Activated CD8-positive, alpha-beta memory T cell treated with anti-CD3 and anti-CD28 coated beads, Interleukin-2, amount 50 U/mL, for 1 hour (primary cell): ENCODE measurements around the gene CHCHD3.

Experiments used
- DNase-seq: peaks from one replicate; pipeline ENCODE4 v3.0.0-alpha.2; 2020; ENCODE audit errors: extremely low read depth

CHCHD3 gene

DNA sequence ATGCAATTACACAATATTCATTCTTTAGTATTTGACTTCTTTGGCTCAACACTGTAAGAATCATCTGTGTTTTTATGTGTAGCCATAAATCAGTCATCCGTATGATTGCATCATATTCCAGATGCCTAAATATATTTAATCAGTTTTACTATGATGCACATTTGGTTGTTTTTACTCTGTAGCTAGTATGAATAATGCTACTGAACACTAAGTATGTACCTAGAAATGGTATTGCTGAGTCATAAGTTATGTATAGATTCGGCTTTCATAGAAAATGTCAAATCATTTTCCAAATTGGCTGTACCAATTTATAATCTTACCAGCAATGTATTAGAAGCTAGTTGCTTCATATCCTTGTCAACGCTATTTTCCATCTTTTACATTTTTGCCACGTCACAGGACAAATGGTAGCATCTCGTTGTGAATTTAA, 308.3 kb downstream of the CHCHD3 start:
- no peak for DNase-seq

DNA sequence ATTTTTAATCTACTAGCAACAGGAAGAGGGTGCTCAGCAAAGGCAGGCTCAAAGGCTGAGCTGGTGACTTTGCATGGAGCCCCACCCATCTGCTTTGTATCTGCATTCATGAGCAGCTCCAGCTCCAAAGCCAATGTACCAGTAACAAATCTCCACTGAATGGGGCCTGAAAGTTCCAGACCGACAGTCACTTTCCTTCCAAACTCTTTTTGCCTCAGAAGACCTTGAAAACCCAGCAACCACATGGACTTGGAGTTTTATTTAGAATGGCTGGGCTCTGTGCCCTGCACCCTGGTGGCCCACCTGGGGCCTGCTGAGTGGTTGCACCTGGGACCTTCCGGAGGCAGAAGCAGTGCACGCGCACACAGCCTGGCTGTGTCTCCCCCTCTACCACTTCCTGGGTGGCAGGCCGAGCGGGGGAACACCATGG, 310.6 kb downstream of the CHCHD3 start:
- DNase-seq = no peak

DNA sequence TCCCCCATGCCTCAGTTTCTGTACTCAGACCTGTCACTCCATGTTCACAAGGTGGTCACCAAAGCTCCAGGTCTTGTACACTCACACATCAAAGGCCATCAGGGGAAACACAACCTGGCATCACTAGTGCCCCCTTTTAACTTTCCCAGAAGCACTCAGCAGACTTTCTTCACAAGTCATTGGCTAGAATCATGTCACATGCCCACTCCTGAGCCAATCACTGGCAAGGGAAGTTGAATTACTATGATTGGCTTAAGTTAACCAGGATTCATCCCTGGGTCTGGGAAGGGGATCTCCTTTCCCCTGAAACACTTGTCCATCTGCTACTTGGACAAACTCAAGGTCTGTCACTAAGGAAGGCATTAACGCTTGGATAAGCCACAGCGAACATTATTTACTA, 311.8 kb downstream of the CHCHD3 start:
- DNase-seq = no peak

DNA sequence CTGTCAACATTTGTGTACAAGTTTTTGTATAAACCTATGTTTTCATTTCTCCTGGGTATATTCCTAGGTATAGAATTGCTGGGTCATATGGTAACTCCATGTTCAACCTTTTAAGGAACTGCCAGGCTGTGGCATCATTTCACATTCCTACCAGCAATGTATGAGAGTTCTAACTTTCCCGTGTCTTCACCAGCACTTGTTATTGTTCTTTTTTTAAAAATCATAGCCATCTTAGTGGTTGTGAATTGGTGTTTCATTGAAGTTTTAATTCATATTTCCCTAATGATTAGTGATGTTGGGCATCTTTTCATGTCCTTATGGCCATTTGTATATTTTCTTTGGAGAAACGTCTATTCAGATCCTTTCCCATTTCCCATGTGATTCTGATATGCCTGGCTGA, 312.6 kb downstream of the CHCHD3 start:
- no peak for DNase-seq

DNA sequence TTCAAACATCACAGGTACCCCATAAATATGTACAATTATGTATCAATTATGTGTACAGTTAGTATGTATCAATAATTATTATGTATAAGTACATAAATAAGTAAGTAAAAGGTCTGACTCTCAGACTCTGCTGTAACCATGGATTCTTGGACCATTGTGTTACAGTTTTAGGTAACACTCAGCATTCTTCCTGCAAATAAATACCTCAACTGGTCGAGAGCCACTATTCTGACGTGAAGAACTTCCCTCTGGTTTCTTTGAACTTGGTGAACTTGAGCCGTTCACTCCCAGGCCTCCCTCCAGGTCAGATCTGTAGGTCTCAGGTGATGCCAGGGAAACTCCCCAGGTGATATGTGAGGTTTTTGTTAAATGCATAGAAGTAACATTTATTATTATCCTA, 313.8 kb downstream of the CHCHD3 start:
- no peak for DNase-seq

DNA sequence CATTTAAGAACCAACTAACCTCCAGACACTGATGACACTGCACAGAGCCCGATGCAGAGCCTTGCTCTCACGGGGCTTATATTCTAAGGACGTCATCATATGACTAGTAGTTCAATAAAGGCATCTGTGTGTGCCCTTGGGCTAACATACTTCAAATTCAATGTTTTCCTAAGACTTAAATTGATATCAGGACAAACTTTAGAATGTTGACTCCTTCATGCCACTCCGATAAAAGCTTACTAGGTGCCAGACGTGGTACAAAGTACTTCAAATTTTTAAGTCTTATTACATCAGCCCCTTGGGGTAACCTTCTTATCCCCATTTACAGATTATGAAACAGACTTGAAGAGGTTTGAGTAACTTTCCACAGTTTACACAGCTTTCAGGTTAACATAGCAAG, 314.5 kb downstream of the CHCHD3 start:
- DNase-seq = no peak

DNA sequence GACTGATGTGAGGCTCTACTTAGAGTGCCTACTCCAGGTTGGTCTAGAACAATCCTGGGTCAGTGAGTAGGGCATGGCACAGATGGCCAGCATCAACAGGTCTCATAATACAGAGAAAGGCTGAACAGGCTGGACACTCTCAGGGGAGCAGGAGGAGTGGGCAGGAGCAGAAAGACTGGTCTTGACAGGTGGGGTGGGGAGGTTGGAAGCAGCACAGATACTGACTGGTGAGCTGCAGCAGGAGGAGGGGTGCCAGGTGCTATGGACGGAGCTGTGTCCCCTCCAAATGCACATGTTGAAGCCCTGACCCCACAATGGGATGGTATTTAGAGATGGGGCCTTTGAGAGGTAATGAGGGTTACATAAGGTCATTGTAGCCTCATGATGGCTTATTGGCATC, 315.2 kb downstream of the CHCHD3 start:
- DNase-seq = no peak

DNA sequence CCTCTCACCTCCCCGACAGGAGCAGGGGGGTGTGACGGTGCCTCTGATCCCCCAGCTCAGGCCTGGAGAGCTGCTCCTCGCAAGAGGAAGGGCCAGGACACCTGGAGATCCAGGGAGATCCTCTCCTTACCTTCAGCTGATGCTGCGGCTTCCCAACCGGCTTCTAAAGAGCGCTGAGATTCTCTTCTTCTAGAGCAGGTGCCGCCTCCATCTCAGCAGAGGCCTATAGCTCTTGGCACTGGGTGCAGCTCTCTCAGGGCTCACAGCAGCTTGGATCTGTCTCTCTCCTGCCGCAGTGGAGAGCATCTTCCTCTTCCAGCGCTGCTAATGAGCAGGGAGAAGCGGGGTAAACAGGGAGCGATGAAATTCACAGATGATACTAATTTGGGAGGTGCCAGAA, 316.0 kb downstream of the CHCHD3 start:
- DNase-seq = no peak

DNA sequence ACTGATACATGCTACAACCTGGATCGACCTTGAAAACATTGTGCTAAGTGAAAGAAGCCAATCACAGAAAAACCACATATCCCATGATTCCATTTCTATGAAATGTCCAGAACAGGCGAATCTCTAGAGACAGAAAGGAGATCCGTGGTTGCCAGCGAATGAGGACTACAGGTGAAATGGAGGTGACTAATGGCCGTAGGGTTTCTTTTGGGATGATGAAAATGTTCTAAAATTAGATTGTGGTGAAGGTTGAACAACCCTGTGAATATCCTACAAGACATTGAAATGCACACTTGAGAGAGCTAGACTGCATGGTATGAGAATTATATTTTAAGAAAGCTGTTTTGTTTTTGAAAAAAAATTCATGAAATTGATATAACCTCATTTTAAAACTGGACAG, 317.1 kb downstream of the CHCHD3 start:
- no peak for DNase-seq

DNA sequence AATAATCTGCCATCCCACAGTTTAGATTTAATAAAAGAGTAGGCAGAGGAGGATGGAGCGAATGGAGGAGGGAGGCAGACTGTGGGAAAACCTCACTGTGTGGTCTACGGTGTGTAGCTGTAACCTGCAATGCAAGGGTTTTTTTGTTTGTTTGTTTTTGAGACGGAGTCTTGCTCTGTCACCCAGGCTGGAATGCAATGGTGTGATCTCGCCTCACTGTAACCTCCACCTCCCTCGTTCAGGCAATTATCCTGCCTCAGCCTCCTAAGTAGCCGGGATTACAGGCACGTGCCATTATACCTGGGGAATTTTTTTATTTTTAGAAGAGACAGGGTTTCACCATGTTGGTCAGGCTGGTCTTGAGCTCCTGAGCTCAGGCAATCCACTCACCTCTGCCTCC, 321.0 kb downstream of the CHCHD3 start:
- no peak for DNase-seq

DNA sequence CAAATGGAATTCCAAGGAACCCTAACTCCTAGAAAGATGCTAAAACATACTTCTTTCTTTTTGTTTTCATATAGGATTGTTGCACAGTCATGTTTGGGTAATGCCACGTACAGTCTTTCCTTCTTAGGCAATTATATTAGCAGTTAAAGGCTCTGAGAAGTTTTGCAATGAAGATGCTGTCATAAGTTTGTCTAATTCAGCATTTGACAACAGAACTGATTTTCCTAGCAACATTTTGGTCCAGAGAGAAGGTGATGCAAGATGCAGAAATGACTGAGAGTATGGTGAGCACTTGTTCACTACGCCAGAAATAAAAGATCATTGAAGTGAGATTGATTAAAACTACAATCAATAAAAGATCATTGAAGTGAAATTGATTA, 321.7 kb downstream of the CHCHD3 start:
- DNase-seq = no peak

DNA sequence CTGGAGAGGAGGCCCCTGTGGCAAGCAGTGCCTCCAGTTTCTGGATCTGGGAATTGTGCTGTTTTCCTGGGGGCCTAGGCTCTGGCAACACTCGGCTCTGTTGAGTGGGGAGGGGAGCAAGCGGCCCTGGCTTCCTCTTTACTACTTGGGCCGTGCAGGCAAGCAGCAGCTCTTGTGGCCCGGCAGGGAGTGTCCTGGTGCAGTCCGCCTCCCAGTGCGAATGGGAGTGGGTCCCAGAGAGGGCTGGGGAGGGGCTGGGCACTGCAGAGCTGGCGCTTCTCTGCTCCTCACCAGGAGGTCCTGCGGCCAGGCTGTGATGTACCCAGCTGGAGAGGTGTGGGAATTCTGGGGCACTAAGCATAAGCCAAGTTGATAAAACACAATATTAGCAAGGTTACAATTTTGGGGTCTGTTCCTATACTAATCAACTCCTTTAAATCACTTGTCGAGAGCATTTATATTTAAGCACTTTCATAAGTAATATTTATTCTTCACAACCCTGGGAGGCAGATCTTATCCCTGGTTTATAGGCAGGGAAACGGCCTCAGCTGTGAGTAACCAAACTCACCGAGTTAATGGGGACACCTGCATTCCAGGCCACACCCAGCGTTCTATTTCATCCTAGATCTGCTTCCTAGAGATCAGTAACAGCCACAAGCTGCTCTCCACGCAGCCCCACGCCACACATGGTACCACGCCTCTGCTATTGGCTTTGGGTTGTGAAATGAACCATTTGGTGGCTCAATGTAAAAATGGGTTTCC, 322.2 kb downstream of the CHCHD3 start:
- no peak for DNase-seq

DNA sequence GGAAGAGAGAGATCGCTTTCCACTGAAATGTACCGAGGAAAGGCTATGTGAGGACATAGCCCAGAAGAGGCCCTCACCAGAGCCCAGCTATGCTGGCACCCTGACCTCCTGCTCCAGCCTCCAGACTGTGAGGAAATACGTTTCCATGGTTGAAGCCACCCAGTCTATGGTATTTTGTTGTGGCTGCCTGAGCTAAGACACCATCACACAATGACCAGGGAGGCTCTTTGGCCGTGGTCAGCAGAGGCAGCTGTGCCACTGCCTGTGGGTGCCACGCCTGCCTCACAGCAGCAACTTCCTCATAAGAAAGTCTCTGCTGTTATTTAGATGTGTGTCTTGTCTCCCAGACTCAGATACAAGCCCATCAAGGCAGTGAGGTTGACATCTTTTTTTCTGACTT, 322.9 kb downstream of the CHCHD3 start:
- no peak for DNase-seq

DNA sequence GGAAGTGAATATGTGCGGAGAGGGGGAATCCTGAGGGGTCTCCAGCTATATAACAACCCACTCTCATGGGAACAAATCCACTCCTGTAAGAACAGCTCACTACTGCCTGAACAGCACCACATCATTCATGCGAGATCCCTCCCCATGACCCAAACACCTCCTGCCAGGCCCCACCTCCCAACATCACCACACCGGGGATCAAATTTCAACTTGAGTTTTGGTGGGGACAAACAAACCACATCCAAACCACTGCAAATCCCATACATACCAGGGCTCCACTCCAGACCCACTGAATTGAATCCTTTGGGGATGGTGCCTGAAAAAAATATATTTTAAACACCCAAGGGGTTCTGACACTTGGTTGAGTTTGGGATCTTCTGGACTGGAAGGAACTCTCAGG, 324.1 kb downstream of the CHCHD3 start:
- DNase-seq = no peak

DNA sequence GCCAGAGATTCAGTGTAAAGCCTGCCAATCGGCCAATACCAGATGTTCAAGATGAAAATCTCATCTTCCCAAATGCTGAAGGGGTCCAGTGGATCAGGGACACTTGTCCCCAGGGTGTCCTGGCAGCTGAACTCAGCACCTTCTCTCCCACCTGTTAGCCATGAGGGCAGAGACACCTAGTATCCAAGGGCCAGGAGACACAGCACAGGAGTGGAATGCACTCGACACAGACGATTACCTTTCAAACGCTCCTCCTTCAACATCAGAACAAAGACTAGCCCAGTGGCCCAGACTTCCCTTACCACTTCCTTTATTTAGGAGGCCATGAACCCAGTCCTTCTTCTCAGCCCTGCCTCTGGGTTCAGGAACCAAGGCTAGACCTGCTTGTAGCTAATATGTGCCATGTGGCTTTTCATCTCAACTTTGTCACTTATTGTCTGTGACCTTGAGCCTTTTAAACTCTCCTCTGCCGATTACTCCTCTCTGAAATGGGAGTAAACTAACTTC, 325.4 kb downstream of the CHCHD3 start:
- no peak for DNase-seq

DNA sequence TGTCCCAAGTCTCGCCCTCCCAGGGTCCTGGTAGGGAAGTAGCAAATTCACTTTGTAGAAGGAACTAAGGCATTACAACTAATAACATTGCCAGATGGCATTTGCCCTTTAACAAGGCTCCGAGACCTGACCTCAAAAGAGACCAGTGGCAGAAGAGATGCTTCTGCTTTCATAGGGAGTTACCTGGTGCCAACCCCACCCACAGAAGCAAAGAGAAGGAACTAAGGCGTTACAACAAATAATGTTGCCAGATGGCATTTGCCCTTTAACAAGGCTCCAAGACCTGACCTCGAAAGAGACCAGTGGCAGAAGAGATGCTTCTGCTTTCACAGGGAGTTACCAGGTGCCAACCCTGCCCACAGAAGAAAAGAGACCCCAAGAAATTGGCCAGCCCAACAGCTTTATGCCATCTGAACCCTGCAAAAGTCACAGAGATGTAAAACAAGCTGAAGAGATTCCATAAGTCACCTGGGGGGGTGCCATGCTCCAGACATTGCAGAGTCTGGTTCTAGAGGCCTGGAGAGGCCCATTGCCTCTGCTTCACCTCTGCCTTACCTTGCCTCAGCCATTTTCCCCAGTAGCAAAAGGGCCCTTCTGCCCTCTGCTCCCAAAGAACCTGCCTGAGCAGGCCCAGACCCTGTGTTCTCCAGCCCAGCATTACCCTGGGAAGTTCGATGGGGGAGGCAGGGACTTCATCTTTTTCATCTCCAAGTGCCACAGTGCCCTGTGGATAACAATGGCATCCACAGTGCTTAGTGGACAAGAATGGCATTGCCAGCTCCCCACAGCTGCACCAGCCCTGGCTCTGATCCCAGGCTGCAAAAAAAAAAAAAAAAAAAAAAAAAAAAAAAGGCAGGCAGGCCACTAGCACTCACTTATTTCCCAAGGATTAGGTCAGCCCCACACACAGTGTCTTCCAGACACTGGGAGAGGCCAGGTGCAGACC, 326.1 kb downstream of the CHCHD3 start:
- no peak for DNase-seq

DNA sequence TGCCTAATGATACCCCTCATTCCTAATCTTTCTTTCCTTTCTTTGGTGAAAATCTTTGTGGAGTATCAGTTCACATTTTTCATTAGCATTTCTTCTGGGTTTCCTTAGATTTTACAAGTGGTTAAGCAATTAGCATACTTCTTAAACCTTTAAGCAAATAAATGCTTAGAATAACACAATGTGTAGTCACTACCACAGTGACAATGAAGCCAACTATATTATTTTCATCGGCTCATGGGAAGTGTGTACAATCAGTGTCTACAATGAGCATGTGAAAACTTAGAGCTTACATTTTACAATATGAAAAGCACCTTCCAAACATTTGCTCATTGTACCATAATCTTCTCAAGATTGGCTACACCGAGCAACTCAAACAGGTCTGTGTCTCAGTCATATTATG, 329.5 kb downstream of the CHCHD3 start:
- DNase-seq = no peak

DNA sequence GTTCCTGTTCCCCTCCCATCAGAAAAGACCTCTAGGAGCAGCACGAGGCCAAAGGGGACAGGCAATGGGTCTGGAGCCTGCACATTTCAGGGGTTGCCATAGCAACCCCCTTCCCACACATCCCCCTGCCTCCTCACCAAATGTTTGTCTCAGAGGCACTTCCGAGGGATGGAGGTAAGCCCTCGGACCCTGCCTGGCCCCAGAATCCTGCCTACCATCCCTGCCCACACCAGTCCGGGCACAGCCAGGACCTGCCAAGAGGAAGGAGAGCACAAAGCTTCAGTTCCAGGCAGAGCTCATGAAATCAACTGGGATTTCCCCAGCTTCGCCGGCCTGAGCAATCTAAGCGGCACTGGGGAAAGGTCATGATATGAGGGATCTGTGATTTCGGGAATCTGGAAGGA, 330.6 kb downstream of the CHCHD3 start:
- no peak for DNase-seq

DNA sequence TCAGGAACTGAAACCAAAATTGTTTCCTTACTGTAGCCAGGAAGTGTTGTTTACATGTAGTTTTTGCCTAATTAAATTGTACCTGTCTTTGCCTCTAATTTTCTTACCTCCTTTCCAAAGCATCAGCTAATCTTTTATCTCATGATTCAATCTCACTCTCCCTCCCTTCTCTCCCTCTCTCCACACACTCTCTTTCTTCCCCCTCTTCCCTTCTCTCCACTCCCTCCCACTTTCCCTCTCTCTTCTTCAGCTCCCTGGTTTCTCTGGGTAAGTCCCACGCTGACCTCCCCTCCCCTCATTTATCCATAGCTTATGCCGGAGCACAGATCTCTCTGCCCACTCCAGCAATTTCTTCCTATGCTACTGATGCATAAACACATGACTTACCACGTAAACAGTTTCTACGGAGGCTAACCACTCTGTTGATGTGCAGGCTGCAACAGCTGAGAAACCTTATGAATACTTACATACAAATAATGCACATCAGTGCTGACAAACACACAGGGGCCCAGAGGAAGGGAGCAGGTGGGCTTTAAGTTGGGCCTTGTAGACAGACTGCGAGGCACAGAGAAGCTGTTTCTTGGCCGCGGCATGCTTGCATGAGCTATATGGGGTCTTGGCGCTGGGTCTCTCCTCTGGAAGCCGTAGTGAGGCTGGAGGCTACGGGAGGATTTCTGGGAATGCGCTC, 331.2 kb downstream of the CHCHD3 start:
- DNase-seq = no peak

DNA sequence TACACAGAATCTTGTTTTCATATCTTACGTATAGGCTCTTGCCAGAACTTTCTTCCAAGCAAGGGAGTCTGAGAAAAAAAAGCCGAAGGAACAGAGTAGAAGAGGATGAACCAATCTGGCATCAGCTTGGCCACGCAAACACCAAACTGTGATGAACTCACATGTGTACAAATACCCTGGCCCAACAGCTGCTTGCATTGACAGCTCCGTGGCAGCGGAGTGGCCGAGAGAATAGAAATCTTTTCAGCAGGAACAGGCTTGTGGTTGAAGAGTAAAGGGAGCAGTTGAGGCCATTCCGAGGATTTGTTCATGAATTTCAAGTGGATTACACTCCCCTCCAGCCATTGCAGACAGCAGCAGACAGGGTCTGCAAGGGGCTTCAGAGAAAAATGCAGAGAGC, 331.8 kb downstream of the CHCHD3 start:
- no peak for DNase-seq

DNA sequence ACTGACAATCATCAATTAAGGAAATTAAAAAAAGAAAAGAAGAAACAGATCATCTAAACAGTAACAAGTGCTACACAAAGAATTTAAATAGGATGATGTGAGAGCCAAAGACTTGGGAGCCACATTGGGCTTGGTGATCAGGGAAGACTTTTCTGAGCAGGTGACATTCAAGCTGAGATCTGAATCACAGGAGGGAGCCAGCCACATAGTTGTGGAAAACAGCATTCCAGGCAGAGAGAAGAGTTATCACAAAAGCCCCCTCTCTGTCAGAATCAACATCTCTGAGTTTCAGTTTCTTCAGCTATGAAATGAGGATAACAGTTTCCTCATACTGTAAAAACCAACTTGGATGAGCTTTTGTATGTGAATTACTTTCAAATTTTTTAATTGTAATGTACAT, 336.4 kb downstream of the CHCHD3 start:
- no peak for DNase-seq

DNA sequence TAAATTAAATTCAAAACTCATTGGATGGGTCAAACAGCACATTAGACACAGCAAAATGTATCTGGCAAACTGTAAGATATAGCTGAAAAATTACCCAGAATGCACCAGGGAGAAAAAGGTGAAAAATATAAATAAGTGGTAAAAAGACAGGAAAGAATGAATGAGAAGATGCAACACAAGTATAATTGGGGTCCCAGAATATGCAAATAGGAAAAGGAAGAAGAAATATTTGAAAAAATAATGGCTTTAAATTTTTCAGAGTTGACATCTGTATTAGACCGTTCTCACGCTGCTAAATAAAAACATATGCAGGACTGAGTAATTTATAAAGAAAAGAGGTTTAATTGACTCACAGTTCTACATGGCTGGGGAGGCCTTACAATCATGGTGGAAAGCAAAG, 337.9 kb downstream of the CHCHD3 start:
- DNase-seq = no peak
